Measurements from ENCODE around the gene MEP1A. TPM values are rescaled to one million over a fixed set of nuclear protein-coding genes. Genes with fewer than 3 reads are reported as not detected.
"Not testable (repeated sequence)": the region's sequence is repeated elsewhere in the genome, so short reads cannot be mapped to it uniquely, and the experiment has no call there.

The MEP1A gene
- polyA plus RNA-seq = not detected

DNA sequence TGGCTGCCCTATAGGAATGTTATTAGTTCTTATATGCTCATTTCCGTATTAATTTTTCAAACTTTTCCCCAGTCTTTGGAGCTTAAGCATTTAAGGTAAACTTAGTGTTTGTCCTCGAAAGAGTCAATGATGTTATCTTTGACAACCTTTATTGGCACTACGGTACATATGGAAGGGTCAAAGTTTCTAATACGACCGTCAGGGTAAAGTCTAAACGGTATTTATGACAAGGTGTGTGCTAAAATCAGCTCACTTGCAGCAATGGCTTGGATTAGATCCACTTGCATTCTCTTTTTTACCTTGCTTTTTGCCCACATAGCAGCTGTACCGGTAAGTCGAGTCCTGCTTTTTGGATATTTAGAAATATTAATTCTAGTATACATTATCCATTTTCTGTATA is at the start of gene MEP1A:
Gene MEP1A (plus strand): TSS at position 252 of the 400 bp plus-strand sequence. CDS start 10 bp downstream, at position 262.
- H3K36me3 Mint-ChIP-seq = no peaks in the 10 kb centered on the region
- H3K9me3 Mint-ChIP-seq = no peaks in the 10 kb centered on the region
- DNase-seq = no peak
- H3K4me3 Mint-ChIP-seq = no peak within 1 kb of the TSS
- H3K4me1 Mint-ChIP-seq = no peaks in the 10 kb centered on the region
- H3K27me3 Mint-ChIP-seq (ENCODE audit: low read depth in 3 of 3) = peaks cover 4 to 7% (median 6%) of the 10 kb centered on the region in 3 donors
- no peak within 1 kb of the TSS for H3K27ac Mint-ChIP-seq

- Mint-ChIP-seq H3K9me3 (peaks cover 0 to 4% (median under 1%) of the 10 kb centered on the region in 6 donors), H3K4me3 (no peak overlapping the region), H3K4me1 (no peaks in the 10 kb centered on the region), H3K36me3 (no peaks in the 10 kb centered on the region), H3K27ac (no peak overlapping the region), H3K27me3 (ENCODE audit: low read depth in 3 of 3) (peaks cover 3 to 8% (median 8%) of the 10 kb centered on the region in 3 donors)
- no peak for DNase-seq
Measured at GRCh38 chr6:46743425-46744158, 49.6 kb upstream of the MEP1A start.

GRCh38 chr6:46744159-46744725 is 48.9 kb upstream of the MEP1A start:
- H3K4me1 Mint-ChIP-seq = not testable (repeated sequence)

GRCh38 chr6:46745973-46746372 is 47.2 kb upstream of the MEP1A start:
- Mint-ChIP-seq H3K4me3 (no peak overlapping the region), H3K27me3 (ENCODE audit: low read depth in 3 of 3) (peaks cover 3 to 8% (median 8%) of the 10 kb centered on the region in 3 donors), H3K27ac (no peak overlapping the region), H3K4me1 (no peaks in the 10 kb centered on the region), H3K9me3 (peaks cover 0 to 4% (median under 1%) of the 10 kb centered on the region in 6 donors), H3K36me3 (no peaks in the 10 kb centered on the region)
- DNase-seq = no peak

More at GRCh38 chr6:46744159-46744725, 48.9 kb upstream of the MEP1A start:
- not testable (repeated sequence) for H3K27ac Mint-ChIP-seq; H3K27me3 Mint-ChIP-seq (ENCODE audit: low read depth in 3 of 3); DNase-seq; H3K9me3 Mint-ChIP-seq; H3K36me3 Mint-ChIP-seq; H3K4me3 Mint-ChIP-seq

GRCh38 chr6:46746696-46747095 is 46.5 kb upstream of the MEP1A start, which contains the start of gene ANKRD66:
Gene ANKRD66 (plus strand): TSS chr6:46746933. CDS start chr6:46751949, 5,016 bp downstream.
- no peaks in the 10 kb centered on the region for H3K4me1 Mint-ChIP-seq
- H3K9me3 Mint-ChIP-seq = peaks cover 0 to 4% (median under 1%) of the 10 kb centered on the region in 6 donors
- peaks cover 3 to 8% (median 4%) of the 10 kb centered on the region in 3 donors for H3K27me3 Mint-ChIP-seq (ENCODE audit: low read depth in 3 of 3)
- no peak within 1 kb of the TSS for H3K4me3 Mint-ChIP-seq
- no peaks in the 10 kb centered on the region for H3K36me3 Mint-ChIP-seq
- H3K27ac Mint-ChIP-seq = no peak within 1 kb of the TSS
- DNase-seq = no peak

- H3K36me3 Mint-ChIP-seq = no peaks in the 10 kb centered on the region
- no peaks in the 10 kb centered on the region for H3K4me1 Mint-ChIP-seq
- H3K9me3 Mint-ChIP-seq = peaks cover 0 to 4% (median under 1%) of the 10 kb centered on the region in 6 donors
- peaks cover 4 to 6% (median 5%) of the 10 kb centered on the region in 3 donors for H3K27me3 Mint-ChIP-seq (ENCODE audit: low read depth in 3 of 3)
- no peak overlapping the region for H3K27ac Mint-ChIP-seq
- no peak for DNase-seq
- no peak overlapping the region for H3K4me3 Mint-ChIP-seq
Measured at GRCh38 chr6:46748940-46749503, 44.2 kb upstream of the MEP1A start.

GRCh38 chr6:46749731-46750130 is 43.5 kb upstream of the MEP1A start:
- H3K27me3 Mint-ChIP-seq (ENCODE audit: low read depth in 3 of 3) = peaks cover 4 to 6% (median 5%) of the 10 kb centered on the region in 3 donors
- H3K27ac Mint-ChIP-seq = no peak overlapping the region
- no peak overlapping the region for H3K4me3 Mint-ChIP-seq
- H3K36me3 Mint-ChIP-seq = no peaks in the 10 kb centered on the region
- no peaks in the 10 kb centered on the region for H3K4me1 Mint-ChIP-seq
- H3K9me3 Mint-ChIP-seq = peaks cover 0 to 3% (median under 1%) of the 10 kb centered on the region in 6 donors
- DNase-seq = no peak

- DNase-seq = no peak
- Mint-ChIP-seq H3K27me3 (ENCODE audit: low read depth in 3 of 3) (peaks cover 2 to 3% (median 2%) of the 10 kb centered on the region in 3 donors), H3K36me3 (no peaks in the 10 kb centered on the region), H3K4me1 (no peaks in the 10 kb centered on the region), H3K27ac (no peak overlapping the region), H3K9me3 (no peaks in the 10 kb centered on the region), H3K4me3 (no peak overlapping the region)
Measured at GRCh38 chr6:46751658-46752057, 41.5 kb upstream of the MEP1A start.

- no peaks in the 10 kb centered on the region for H3K4me1 Mint-ChIP-seq
- no peak overlapping the region for H3K4me3 Mint-ChIP-seq
- no peak overlapping the region for H3K27ac Mint-ChIP-seq
- no peaks in the 10 kb centered on the region for H3K36me3 Mint-ChIP-seq
- H3K9me3 Mint-ChIP-seq = no peaks in the 10 kb centered on the region
- H3K27me3 Mint-ChIP-seq (ENCODE audit: low read depth in 3 of 3) = peaks cover 0 to 4% (median 3%) of the 10 kb centered on the region in 3 donors
- DNase-seq = no peak
Measured at GRCh38 chr6:46755865-46756264, 37.3 kb upstream of the MEP1A start.

GRCh38 chr6:46756469-46757213 is 36.5 kb upstream of the MEP1A start:
- Mint-ChIP-seq H3K27me3 (ENCODE audit: low read depth in 3 of 3) (peaks cover 0 to 4% (median 3%) of the 10 kb centered on the region in 3 donors), H3K4me1 (no peaks in the 10 kb centered on the region), H3K36me3 (no peaks in the 10 kb centered on the region), H3K9me3 (peaks cover 0 to 3% (median 0%) of the 10 kb centered on the region in 6 donors), H3K4me3 (no peak overlapping the region), H3K27ac (no peak overlapping the region)
- no peak for DNase-seq

- Mint-ChIP-seq H3K27ac (no peak overlapping the region), H3K9me3 (peaks cover 0 to 3% (median 0%) of the 10 kb centered on the region in 6 donors), H3K4me3 (no peak overlapping the region), H3K36me3 (no peaks in the 10 kb centered on the region), H3K27me3 (ENCODE audit: low read depth in 3 of 3) (peaks cover 0 to 4% (median 3%) of the 10 kb centered on the region in 3 donors), H3K4me1 (no peaks in the 10 kb centered on the region)
- no peak for DNase-seq
Measured at GRCh38 chr6:46757214-46757596, 36.0 kb upstream of the MEP1A start.

DNA sequence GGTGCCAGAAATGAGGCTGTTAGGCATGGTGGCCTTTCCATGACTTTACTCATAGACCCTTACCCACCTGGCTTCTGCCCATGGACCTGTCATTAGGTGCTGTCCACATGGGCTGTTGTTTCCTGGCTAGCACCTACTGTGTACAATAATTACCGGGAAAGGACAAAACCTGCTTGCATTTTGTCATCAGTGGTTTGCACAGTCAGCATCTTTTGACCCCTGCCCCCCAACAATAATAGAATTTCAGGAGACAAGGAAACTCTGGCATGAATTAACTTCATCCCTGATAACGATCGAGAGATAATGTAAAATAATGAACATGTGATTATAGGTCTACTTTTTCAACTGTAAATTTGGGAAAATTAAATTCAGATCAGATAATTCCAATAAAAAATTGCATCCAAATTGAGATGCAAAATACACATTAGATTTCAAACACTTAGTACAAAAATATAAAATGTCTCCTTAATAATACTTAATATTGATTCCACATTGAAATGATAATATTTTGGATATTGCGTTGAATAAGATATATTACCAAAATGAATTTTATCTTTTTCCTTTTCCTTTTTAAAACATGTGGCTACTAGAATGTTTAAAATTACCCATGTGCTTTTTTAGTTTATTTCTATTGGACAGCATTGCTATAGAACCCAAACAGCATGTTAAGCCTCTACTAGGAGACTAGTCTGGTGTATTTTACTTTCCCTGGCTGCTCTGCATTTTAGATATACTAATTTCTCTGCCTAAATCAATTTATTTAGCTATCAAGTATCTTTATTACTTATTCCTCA is 34.0 kb upstream of the MEP1A start:
- no peaks in the 10 kb centered on the region for H3K36me3 Mint-ChIP-seq
- DNase-seq = no peak
- H3K9me3 Mint-ChIP-seq = peaks cover 0 to 3% (median 0%) of the 10 kb centered on the region in 6 donors
- H3K27me3 Mint-ChIP-seq (ENCODE audit: low read depth in 3 of 3) = peaks cover 2% of the 10 kb centered on the region in 3 donors
- H3K27ac Mint-ChIP-seq = no peak overlapping the region
- H3K4me3 Mint-ChIP-seq = no peak overlapping the region
- no peaks in the 10 kb centered on the region for H3K4me1 Mint-ChIP-seq

- Mint-ChIP-seq H3K36me3 (no peaks in the 10 kb centered on the region), H3K27ac (no peak overlapping the region), H3K27me3 (ENCODE audit: low read depth in 3 of 3) (peaks cover 2 to 4% (median 2%) of the 10 kb centered on the region in 3 donors), H3K9me3 (peaks cover 0 to 3% (median 0%) of the 10 kb centered on the region in 6 donors), H3K4me3 (no peak overlapping the region), H3K4me1 (no peaks in the 10 kb centered on the region)
- no peak for DNase-seq
Measured at GRCh38 chr6:46760925-46761324, 32.3 kb upstream of the MEP1A start.
